Stimulated activated CD4-positive, alpha-beta T cell treated with anti-CD3 and anti-CD28 coated beads, Interleukin-2, amount 100 ng/mL, for 24 hours (primary cell): ENCODE results near the gene CYP26B1.

Experiments
- DNase-seq, 2 donors: peaks; one replicate each; pipeline ENCODE4 v3.0.0-alpha.2; 2020

CYP26B1 gene

DNA sequence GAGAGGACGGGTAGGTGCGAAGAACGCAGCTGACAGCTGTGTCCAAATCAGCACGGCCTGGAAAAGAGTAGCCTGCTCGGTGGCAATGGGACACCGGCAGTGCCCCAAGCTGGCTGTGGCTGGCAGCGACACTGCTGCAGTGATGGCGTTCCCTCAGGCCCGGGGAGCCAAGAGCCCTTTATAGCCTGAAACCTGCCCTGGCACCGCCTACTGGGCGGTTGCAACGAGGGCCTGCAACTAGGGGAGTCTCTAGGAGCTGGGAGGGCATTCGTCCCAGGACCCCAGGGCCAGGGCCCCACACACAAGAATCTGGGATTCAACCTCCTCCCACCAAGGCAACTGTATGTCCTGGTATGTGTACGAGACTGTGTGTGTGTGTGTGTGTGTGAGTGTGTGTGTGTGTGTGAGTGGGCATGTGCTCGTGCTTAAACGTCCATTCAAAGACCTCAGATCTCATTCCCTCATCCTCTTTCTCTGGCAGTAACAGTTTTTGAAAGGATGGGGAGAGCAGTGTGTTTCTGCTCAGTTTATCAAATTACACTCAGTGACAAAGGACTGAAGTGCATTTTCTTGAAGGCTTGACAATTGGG lies 6.8 kb upstream of the CYP26B1 start:
- peak in 1 of 2 donors; percentile 5 for DNase-seq

DNA sequence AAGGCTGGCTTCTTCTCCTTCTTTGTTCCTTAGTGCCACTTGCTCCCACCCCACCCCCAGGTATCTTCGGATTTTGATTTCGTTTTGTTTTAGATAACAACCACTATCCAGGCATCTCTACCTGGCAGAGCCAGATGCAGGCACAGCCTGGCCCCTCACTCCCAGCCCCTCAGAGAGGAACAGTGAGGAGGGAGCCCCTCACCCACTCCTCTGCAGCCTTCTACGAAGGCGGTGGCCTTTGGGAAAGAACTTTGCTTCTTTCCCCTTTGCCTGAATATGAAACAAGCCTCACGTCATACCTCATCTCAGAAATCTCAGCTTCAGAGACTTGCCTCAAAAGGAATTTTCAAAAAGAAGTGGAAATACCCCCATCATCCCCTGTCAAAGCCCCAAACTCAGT lies 6.3 kb upstream of the CYP26B1 start:
- DNase-seq: peak in 1 of 2 donors; percentile 5

DNA sequence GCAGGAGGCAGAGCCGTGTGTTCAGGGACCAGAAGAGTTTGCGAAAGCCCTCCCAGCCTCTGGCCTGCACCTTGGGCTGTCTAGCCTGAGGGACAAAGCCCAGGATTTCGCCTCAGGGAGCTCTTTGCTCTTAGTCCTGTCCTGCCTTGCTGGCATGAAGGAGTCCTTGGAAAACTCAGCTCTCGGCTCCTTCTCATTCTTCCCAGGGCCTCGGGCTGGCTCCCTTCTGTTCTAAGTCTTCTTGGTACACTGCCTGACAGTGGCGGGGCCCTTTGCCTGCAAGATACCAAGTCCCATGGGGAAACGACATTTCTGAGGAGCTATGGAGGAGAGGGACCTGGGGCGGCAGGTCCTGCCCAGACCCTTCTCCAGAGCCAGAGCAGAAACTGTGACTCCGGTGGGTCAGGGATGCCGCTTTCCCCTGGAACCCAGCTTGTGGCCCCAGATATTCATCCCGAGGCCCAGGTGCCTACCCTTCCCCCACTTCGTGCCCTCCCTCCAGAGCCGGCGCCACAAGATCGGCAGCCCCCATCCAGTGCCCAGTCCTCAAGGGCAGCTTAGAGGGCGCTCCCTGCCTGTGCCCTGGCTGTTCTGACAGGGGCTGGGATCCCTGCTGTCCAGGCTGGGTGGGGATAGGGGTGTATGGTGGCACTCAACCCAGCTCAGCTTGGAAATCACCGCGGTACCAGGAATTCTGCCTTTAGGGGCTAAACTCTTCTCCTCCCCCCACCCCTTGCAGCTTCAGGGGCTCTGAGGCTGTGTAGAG lies 5.5 kb upstream of the CYP26B1 start:
- DNase-seq: peak in 1 of 2 donors; percentile 6

DNA sequence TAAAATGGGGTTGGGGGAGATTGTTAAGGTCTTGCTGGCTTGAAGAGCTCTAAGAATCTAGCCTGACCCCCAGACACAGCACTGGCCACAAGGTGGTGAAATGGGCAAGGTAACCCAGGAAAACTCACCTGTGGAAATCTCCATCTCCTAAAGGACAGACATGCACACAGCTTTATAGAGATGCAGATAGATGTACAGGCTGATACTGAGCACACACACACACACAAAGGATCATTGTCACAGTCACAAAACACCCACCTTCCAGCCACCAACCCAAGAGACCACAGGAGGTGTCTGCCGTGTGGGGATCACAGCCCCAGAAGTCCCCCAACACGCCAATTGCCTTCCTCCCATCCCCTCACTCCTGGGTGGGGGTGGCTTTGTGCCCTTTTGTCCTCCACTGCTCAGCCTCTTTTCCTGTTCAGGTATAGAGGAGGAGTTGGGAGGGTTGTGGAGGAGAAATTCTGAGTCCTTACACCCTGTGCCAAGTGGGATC lies 3.2 kb upstream of the CYP26B1 start:
- DNase-seq: peak in 1 of 2 donors; percentile 4

DNA sequence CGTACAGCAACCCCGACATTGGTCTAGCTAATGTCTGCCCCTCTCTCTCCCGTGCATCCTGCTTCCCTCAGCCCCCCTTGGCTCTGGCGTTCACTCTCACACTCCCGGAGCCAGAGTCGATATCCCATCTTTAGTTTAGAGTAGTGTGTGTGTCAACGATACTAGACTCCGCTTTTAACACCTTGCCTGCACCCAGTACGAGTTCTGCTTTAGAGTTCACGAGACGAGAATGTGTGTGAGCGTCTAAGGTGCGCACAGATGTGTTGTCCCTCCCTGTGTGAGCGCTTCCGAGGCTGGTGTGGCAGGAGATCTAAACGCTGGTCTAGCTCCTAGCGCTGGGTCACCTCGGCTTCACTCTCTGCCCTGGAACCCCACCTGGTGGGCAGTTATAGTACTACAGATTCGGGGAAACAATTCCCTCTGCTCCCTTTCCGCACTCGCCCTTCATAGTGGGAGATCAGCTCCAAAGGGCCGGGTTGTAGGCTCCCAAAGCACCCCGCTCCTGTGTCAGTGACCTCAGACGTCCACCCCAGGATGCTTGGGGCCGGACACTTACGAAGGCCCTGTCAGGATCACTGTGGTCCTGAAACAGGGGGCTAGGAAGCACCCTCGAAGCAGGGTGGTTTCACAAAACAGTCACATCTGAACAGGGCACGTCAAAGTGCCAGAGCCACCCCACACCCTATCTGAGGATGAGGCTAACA lies 2.6 kb upstream of the CYP26B1 start:
- DNase-seq: peak; percentile 74 to 77

DNA sequence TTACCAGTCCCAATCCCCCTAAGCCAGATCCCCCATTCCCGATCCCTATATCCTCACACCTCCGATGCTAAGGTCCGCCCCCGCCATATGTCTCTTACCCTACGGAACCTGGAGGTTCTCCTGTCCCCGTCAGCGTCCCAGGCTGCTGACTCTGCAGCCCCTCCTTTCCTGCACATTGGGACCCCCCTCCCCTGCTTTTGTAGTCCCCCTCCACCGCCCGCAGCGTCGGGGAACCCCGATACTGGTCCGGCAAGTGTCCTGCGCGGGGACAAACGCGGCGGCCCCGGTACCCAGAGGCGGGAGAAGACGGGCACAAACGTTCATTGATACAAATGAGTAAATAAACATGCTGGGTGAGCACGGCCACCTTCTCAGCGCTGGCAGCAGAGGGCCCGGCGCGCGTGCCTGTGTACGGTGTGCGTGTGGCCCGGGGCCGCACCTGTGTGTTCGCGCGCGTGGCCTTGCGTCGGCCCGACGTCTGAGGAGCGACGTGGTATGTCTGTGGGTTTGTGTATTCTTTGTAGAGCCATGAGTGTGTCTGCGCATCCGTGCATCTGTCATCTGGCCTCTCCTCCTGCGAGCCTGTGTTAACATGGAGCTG lies 2.0 kb upstream of the CYP26B1 start:
- peak in 1 of 2 donors; percentile 29 for DNase-seq

DNA sequence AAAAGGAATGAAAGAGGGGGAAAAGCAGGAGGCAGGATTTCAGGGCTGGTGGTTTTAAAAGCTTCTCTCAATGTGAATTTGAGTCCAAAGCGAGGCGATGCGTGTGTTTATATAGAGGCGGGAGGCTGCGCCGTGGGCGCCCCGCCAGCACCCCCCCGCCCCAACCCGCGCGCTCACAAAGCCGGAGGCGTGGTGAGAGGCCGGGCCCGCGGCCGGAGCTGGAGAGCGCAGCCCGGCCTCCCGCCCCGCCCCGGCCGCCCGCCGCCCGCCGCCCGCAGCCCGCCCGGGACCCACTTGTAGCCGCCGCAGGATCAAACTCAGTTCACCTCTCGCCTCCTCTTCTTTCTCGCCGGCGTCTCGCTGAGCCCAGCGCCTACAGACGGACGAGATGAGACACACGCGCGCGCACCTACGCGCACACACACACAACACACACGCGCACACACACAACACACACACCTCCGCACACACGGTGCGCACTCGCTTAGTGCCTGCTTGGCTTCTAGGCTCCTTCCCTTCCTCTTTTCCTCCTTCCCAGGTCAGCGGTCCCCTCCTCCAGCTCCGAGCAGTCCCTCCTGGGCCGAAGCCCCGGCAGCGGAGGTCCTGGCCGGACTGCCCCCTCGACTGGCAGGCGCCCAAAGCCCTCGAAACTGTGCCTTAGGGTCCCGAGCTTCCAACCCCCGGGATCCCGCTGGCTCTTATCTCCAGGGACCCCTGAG lies 1.3 kb upstream of the CYP26B1 start:
- DNase-seq: peak in 1 of 2 donors; percentile 39

DNA sequence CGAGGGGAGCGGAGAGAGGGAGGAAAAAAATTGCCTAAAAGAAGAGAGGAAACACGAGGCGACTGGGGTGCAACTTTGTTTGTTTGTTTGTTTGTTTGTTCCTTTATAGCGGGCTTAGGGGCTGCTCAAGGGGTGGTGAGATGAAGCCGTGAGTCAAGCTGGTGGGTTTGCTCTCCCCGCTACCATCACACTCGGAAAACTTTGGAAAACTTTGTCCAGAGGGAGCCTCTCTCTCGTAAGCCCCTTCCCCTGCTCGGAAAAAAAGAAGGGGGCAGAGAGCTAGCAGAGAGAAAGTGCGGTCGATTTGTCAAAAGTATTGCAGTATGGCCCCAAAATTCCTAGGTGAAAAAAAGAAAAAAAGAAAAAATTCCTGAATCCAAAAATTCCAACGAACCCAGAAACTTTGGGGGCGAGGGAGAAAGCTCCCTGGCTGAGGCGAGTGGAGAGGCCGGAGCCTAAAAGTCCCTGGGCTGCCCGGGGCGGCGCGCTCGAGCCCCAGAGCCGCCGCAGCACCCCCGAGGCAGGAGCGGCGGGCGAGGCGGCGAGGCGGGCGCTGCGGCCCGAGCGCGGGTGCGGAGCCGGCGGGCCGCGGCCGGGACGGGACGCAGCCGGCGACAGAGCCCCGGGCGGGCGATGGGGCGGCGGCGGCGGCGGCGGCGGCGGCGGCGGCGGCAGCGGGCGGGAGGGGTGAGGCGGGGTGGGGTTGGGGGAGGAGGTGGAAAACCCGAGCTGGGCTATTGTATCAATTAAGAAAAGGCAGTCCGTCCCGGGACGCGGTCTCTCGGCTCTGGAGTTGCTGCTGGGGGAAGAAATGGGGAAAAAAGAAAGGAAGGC lies 558 bp upstream of the CYP26B1 start:
- peak in 1 of 2 donors; percentile 17 for DNase-seq

DNA sequence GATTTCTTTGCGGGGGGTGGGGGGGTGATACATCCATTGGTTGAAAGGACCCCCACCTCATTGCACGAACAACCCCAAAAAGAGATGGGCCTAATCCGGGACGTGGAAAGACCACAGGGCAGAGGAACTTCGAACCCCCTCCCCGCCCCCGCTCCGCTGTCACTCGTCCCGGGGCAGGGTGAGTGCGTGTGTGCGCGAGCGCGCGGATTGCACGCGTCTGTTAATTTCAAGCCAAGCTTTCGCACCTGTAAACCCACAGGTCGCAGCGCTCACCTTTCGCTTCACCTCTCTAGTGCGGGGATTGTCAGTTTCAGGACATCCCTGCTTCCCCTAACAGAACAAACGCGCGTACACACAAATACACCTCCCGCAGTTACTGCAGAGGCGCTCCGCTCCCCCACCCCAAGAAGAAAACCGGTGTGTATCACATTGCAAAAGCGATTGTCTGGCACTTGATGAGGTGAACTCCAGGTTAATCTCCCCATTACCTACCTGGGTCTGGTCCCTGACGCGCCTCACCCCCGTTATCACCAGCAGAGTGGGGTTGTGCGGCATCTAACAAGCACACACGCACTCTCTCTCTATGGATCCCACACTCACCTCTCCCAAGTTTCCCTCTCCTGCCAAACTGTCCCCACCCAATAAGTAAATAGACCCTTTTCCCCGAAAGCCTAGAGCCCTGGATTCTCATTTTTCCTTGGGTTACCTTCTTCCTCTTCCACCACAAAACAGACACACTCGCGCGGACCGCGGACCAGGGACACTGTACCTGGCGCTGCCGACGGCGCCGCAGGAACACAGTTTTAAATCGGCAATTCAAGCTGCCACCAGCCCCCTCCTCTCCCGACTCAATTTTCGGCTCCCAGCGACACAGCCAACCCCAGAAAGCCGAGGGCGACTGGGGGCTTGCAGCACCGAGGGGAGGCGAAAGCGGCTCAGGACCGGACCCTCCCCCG lies 1.0 kb downstream of the CYP26B1 start:
- no peak for DNase-seq

DNA sequence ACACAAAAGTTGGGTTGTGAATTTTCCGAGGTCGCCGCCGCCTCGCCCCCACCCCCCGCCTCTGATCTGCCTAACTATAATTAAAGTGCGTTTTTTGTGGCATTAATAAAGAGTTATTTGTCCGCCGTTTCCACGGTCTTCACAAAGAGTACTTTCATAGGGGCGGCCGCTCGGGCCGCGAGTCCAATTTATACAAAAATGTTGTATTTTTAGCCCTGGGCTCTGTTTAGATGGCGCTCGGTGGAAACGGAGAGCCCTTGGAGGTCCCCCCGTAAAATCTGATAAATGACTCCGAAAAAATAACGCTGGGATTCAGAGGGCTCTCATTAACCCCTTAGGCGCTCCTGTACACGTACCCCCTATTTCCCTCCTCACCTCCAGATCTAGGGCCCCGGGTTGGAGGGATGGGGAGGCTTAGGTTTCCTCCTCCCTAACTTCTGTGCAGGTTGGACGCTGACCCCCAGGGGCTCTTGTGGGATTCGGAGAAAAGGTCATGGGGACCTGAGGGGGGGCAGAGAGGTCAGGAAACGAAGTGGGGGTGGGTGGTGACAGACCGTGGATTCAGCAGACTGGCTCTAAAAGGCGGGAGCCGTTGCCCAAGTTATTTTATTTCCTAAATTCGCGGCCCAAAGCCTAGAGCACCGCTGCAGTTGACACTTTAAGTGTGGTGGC lies 1.9 kb downstream of the CYP26B1 start:
- DNase-seq: no peak

DNA sequence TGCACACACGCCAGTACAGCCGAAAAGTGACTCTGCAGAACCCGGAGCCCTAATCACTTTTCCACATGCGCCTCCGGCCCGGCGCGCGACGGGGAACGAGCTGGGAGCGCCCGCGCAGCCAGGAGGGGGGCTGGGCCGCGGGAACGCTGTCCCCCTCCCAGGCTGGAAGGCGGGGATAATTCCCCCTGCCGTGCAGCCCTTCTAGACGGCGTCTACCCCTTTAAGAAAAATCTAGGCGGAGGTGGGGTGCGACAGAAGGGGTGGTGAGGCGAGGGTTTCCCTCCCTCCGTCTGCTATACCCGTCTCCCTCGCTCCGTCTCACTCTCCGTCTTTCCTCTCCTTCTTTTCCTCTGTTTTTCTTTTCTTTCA lies 2.4 kb downstream of the CYP26B1 start:
- no peak for DNase-seq

DNA sequence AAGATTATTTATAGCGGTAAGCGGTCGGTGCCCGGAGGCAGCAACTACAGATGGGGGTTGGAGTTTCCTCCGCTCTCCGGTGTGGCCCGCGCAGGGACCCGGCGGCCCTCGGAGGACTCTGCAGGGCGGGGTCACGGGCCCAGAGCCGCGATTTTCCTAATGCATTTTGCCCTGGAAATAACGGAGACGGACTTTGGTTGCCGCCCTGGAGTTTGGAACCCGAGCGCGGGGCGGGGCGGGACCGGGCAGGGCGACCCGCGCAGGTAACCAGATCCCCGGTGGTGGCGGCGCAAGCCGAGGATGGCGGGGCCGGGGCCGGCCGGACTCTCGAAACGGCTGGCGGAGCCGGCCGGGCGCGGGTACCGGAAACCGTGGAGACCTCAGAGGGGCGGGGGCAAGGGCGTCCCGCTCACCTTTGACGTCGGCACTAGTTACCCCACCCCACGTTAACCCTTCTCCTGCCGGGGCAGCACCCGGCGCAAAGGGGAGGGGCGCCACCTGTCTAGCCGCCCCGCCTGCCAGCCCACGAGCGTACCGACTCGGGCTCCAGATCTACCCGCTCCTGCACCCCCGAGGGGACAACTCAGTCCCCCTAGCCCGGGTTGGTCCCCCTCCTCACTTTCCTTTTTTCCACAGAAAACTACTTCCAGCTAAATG lies 2.9 kb downstream of the CYP26B1 start:
- DNase-seq: peak in 1 of 2 donors; percentile 17

DNA sequence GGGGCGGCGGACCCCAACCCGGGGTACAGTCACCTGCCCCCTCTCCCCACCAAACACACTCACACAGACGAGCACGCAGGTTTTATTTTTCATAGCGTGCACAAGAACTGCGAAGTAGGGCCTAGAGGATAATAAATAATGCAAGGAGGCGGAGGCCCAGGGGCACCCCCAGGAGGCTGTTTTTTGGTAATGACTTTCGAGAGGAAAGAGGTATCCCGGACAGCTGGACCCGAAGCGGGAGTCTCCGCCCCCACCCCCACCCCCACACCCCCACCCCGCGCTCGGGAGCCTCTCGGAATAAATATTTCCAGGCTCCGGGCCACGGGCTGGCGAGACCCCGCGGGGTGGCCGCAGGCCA lies 3.4 kb downstream of the CYP26B1 start:
- no peak for DNase-seq

DNA sequence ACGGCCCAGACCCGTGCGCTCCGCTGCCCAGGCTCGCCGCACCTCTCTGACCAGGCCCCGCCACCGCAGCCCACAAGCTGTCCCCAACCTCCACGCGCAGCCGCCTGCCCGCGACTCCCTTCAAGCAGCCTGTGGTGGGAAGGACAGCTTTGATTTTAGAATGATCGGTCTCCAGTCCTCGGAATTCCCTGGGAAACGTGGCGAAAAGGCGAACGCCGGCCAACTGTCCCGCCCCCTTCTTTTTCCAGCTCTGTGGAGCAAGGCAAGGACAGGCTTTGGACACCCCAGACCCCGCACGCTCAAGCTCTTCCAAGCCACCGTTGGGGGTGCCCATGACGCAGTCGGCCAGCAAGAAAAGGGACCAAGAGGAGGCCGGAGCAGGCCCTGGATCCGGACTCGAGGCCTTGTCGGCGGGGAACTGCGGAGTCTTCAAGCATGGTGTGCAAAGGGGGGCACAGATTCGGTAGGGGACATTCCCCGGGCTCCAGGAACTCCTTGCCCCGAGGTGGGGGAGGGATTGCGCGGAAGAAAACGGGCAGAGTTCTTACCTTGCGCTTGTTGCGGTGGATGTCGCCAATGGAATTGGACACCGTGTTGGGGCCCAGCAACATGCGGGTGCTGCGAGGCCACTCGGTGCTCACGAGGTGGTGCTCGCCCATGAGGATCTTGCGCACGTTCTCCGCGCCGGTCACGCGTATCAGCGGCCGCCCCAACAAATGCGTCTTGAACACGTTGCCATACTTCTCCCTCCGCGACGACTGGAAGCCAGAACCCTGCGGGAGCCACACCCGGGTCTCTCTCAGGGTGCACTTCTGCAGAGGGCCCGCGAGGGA lies 4.0 kb downstream of the CYP26B1 start:
- peak in 1 of 2 donors; percentile 12 for DNase-seq

DNA sequence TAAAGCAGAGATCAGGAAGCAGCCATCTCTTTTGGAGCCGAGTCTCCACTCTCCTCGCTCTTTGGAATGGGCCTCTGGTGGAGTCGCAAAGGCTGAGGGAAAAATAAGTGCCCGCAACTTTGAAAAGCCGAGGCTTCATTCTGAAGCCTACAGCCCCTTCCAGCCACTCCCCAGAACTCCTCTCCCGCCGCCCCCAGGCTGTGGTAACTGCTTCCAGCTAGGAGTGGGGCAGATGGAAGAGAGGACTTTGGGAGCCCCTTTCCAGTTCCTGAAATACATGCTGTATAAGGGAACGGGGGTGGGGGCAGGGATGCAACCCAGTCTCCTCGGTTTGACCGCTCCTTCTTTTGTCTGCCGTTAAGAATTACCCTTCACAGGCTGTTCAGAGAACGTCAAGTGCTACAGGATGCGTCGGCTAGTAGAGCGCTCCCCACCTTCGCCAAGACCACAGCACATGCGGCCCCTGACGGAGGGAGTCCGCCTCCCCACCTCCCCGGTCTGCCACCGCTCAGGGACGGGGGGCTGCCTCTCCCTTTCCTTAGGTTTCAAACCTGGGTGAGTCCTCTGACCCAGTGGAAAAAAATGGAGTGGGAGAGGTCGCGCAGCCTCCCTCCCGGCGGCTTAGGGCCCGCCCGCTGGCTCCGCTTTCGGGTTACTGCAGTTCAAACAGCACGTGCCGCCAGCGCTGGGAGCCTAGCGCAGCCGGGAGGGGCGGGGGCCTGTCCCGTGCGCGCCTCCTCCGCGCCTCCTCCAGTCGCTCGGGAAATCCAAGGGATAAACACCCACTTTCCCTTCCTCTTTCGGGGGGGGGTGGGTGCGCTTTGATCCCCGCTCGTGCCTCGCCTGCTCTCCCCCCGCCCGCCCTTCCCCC lies 4.9 kb downstream of the CYP26B1 start:
- DNase-seq: peak in 1 of 2 donors; percentile 26

DNA sequence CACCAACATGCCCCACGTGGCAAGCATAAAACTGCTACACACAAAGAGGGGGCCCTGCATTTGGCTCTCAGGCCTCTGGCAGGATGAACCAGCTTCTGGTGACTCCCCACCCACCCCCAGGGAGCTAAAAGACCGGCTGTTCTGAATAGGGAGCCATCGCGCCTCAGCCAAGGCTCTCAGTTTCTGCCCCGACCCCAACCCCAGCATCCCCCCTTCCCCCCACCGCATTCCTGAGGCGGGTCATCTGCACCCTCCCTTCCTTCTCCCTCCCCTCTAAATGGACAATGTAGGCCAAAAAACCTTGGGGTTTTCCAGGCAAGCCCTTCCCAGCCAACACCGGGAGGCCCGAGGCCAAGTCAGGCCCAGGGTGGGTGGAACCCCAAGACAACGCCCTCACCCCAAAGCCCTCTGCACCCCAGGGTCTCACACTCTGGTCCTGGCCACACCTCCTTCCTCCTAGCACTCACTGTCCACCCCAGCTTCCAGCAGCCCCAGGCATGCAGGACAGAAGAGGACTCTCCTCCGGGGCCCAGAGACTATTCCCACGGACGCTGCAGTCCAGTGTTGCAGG lies 5.7 kb downstream of the CYP26B1 start:
- no peak for DNase-seq

DNA sequence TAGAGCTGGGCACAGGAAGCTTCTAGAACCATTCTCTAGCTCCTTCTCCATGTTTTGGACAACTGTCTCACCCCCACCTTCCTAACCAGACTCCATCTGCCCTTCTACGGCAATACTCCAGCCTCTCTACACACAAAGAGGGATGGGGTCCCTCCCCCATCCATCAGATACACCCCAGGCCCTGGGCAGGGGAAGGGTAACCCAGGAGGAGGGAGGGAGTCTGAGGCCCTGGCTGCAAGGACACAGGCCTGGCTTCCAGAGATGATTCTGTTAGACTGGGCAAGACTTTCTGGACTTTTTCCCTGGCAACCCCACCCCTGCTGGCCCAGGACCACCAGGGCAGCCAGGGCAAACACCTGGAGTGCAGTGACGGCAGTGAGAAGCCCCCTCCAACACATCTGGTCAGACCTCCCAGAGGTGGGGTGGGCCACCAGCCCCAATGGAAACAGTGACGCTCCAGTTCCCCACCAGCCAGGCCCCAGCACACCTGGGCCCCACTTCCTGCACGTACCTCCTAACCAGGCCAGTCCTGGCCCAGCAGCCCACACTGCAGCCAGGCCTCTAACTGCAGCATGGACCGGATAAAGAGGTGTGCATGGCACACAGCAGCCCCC lies 6.5 kb downstream of the CYP26B1 start:
- DNase-seq: no peak
